A549 (cell line): ENCODE results near the gene MYH14. TPM values are rescaled to one million over a fixed set of nuclear protein-coding genes. Genes with fewer than 3 reads are reported as not detected.
"Not testable (repeated sequence)": the region's sequence is repeated elsewhere in the genome, so short reads cannot be mapped to it uniquely, and the experiment has no call there.

ENCODE experiments used
- ATAC-seq, 2 experiments: fragments of 200-7000 bp in 1 of 2; fragments of >200 bp in 1 of 2; cut with Nextera tagmentation in 1 of 2; cut with Tn5 transposase in 1 of 2; 3 replicates each; pipeline versions ENCODE4 v1.8.0 to v1.9.1; 2018 to 2020; ENCODE audit warnings: mild to moderate bottlenecking in 1 of 2, moderate library complexity in 1 of 2
- CTCF ChIA-PET: fragments of 300-600 bp; sonication (Branson Sonifier 250); formaldehyde crosslinking; extraction: SDS; loops from one replicate; lab custom pipeline; 2021; ENCODE audit warnings: antibody characterized with exemption, inconsistent platforms; lab: Yijun Ruan, JAX
- POLR2A ChIA-PET: fragments of 350-600 bp; formaldehyde crosslinking; extraction: SDS; loops from one replicate; lab custom pipeline; 2021; ENCODE audit warnings: antibody characterized with exemption, inconsistent platforms; lab: Yijun Ruan, JAX
- DNase-seq, 2 experiments: peaks; one replicate each; pipeline versions ENCODE4 v3.0.0 to v3.0.0-alpha.2; 2011 to 2016; ENCODE audit warnings: low read depth in 1 of 2, low spot score in 1 of 2
- FAIRE-seq: peaks from 2 replicates; lab custom pipeline; 2011; peaks lifted over from hg19 to GRCh38; lab: Jason Lieb, UNC
- H3K27ac ChIP-seq, 2 experiments: fragments of >200 bp; sonication (Bioruptor Twin); formaldehyde crosslinking; 3 replicates each; pipeline ENCODE4 v1.5.1; 2016 to 2017
- H3K4me1 ChIP-seq: fragments of >200 bp; sonication (Bioruptor Twin); formaldehyde crosslinking; 3 replicates; pipeline ENCODE4 v1.6.1; 2016
- H3K4me2 ChIP-seq: fragments of >200 bp; sonication (Bioruptor Twin); formaldehyde crosslinking; 3 replicates; pipeline ENCODE4 v1.6.1; 2016
- H3K4me3 ChIP-seq: fragments of >200 bp; sonication (Bioruptor Twin); formaldehyde crosslinking; 3 replicates; pipeline ENCODE4 v1.5.1; 2016
- H3K9me3 ChIP-seq: fragments of >200 bp; sonication (Bioruptor Twin); formaldehyde crosslinking; 3 replicates; pipeline ENCODE4 v1.6.1; 2016
- CTCF ChIP-seq: fragments of >200 bp; sonication (Bioruptor Twin); formaldehyde crosslinking; IDR thresholded peaks from 3 replicates; pipeline ENCODE4 v1.5.1; 2016
- EHMT2 ChIP-seq: fragments of 200-600 bp; sonication (generic); IDR thresholded peaks from 2 replicates; pipeline ENCODE4 v1.6.1; 2016; ENCODE audit warnings: antibody characterized with exemption, low read depth, mild to moderate bottlenecking, moderate library complexity
- ESRRA ChIP-seq: fragments of 150-350 bp; IDR thresholded peaks from 2 replicates; pipeline ENCODE4 v1.6.1; 2014; ENCODE audit warnings: mild to moderate bottlenecking, low read length, borderline replicate concordance
- FOSB ChIP-seq: fragments of 250-450 bp; sonication (Bioruptor Pico); IDR thresholded peaks from 2 replicates; pipeline ENCODE4 v1.5.0; 2020; ENCODE audit warnings: mild to moderate bottlenecking, moderate library complexity
- FOSL2 ChIP-seq, 2 experiments: fragments of 450-650 bp in 1 of 2; fragments of >200 bp in 1 of 2; sonication (Bioruptor Twin) in 1 of 2; formaldehyde crosslinking; IDR thresholded peaks; 2 replicates each; pipeline versions ENCODE4 v1.5.0 to v1.6.1; 2016 to 2020; ENCODE audit warnings: mild to moderate bottlenecking in 1 of 2, moderate library complexity in 1 of 2
- FOXS1 ChIP-seq: fragments of 250-450 bp; sonication (Bioruptor Pico); IDR thresholded peaks from 2 replicates; pipeline ENCODE4 v1.5.0; 2020; ENCODE audit warnings: mild to moderate bottlenecking, moderate library complexity
- HES2 ChIP-seq: fragments of >200 bp; sonication (Bioruptor Twin); formaldehyde crosslinking; IDR thresholded peaks from 2 replicates; pipeline ENCODE4 v1.6.1; 2016
- HEYL ChIP-seq: fragments of 250-450 bp; sonication (Bioruptor Pico); IDR thresholded peaks from 2 replicates; pipeline ENCODE4 v1.8.0; 2021; ENCODE audit warnings: mild to moderate bottlenecking, moderate library complexity
- HOXB13 ChIP-seq: fragments of 250-450 bp; sonication (Bioruptor Pico); IDR thresholded peaks from 2 replicates; pipeline ENCODE4 v1.5.0; 2020; ENCODE audit warnings: low read depth, mild to moderate bottlenecking, moderate library complexity
- HOXB5 ChIP-seq: fragments of 250-450 bp; sonication (Bioruptor Pico); IDR thresholded peaks from 2 replicates; pipeline ENCODE4 v1.5.0; 2020; ENCODE audit warnings: mild to moderate bottlenecking, moderate library complexity
- KDM1A ChIP-seq: fragments of 200-600 bp; sonication (generic); IDR thresholded peaks from 2 replicates; pipeline ENCODE4 v1.6.1; 2016; ENCODE audit warnings: low read depth, mild to moderate bottlenecking
- MAFK ChIP-seq: fragments of 450-650 bp; IDR thresholded peaks from 2 replicates; pipeline ENCODE4 v1.6.1; 2014; ENCODE audit not compliant: partially characterized antibody
- MAZ ChIP-seq: fragments of 150-350 bp; IDR thresholded peaks from 2 replicates; pipeline ENCODE4 v1.6.1; 2014; ENCODE audit warnings: antibody characterized with exemption, low read depth, low read length, borderline replicate concordance
- NFE2L2 ChIP-seq: fragments of 150-350 bp; conservative IDR thresholded peaks from 2 replicates; pipeline ENCODE4 v1.6.1; 2014; ENCODE audit warnings: low read length
- NR3C1 ChIP-seq: fragments of >200 bp; sonication (Bioruptor Twin); formaldehyde crosslinking; IDR thresholded peaks from 3 replicates; pipeline ENCODE4 v1.6.1; 2017
- PHF8 ChIP-seq: fragments of 200-600 bp; sonication (generic); IDR thresholded peaks from 2 replicates; pipeline ENCODE4 v1.6.1; 2016; ENCODE audit warnings: low read depth, mild to moderate bottlenecking, antibody characterized with exemption, moderate library complexity, borderline replicate concordance
- POLR2AphosphoS2 ChIP-seq: conservative IDR thresholded peaks from 2 replicates; pipeline ENCODE4 v1.6.1; 2012; ENCODE audit warnings: low read length, improper control_type of control experiment, inconsistent platforms
- RARB ChIP-seq: fragments of 250-450 bp; sonication (Bioruptor Pico); IDR thresholded peaks from 2 replicates; pipeline ENCODE4 v1.8.0; 2021; ENCODE audit warnings: mild to moderate bottlenecking, moderate library complexity
- RNF2 ChIP-seq: fragments of 200-600 bp; sonication (generic); IDR thresholded peaks from 2 replicates; pipeline ENCODE4 v1.6.1; 2016; ENCODE audit warnings: low read depth, mild to moderate bottlenecking, antibody characterized with exemption, moderate library complexity, borderline replicate concordance
- TFCP2L1 ChIP-seq: fragments of 250-450 bp; sonication (Bioruptor Pico); IDR thresholded peaks from 2 replicates; pipeline ENCODE4 v1.5.0; 2021; ENCODE audit warnings: mild to moderate bottlenecking
- TP53 ChIP-seq: fragments of 250-450 bp; sonication (Bioruptor Pico); IDR thresholded peaks from 2 replicates; pipeline ENCODE4 v1.5.0; 2021; ENCODE audit warnings: mild to moderate bottlenecking, moderate library complexity
- ZFP36 ChIP-seq: fragments of 450-650 bp; IDR thresholded peaks from 2 replicates; pipeline ENCODE4 v1.6.1; 2014; ENCODE audit warnings: borderline replicate concordance; ENCODE audit not compliant: partially characterized antibody
- ZNF302 ChIP-seq: fragments of 250-450 bp; sonication (Bioruptor Pico); IDR thresholded peaks from 2 replicates; pipeline ENCODE4 v1.9.0; 2021; ENCODE audit warnings: inconsistent platforms, mild to moderate bottlenecking, moderate library complexity
- WGBS: methylation state at CpG from one replicate; pipeline ENCODE4 v1.1.6; 2017; ENCODE audit errors: missing lambda C conversion rate; 5-methylcytosine and 5-hydroxymethylcytosine counted together
- polyA plus RNA-seq, 4 experiments: library from polyadenylated mRNA; depleted of rRNA in 3 of 4; stranded (reverse); fragments of >200 nt; fragmentation: RNase III in 1 of 4; extraction: RNeasy Plus Mini Kit Qiagen cat#74134 plus additional on column Dnase treatment in 1 of 4; gene quantifications; 2 replicates in 3 of 4; 3 replicates in 1 of 4; pipeline ENCODE4 v1.2.3, GENCODE V29; 2011 to 2017
- TF ChIP-seq, protein P1 (sequence below): IDR thresholded peaks from 2 replicates; pipeline ENCODE4 v1.6.1; 2012
- TF ChIP-seq, protein P2 (sequence below): IDR thresholded peaks from 2 replicates; pipeline ENCODE4 v1.6.1; 2012

The MYH14 gene
- polyA plus RNA-seq, 2 of the 4 experiments (the other 2 are of a cell fraction) = 4.0 to 7.0 TPM

- TF ChIP-seq MAFK (no peak), POLR2AphosphoS2 (no peak), ZFP36 (no peak), HES2 (no peak), FOSB (CRISPR knock-in tag) (no peak)
These were observed 137.7 kb downstream of the MYH14 start (continued) for GRCh38 chr19:50341091-50341564.

DNA sequence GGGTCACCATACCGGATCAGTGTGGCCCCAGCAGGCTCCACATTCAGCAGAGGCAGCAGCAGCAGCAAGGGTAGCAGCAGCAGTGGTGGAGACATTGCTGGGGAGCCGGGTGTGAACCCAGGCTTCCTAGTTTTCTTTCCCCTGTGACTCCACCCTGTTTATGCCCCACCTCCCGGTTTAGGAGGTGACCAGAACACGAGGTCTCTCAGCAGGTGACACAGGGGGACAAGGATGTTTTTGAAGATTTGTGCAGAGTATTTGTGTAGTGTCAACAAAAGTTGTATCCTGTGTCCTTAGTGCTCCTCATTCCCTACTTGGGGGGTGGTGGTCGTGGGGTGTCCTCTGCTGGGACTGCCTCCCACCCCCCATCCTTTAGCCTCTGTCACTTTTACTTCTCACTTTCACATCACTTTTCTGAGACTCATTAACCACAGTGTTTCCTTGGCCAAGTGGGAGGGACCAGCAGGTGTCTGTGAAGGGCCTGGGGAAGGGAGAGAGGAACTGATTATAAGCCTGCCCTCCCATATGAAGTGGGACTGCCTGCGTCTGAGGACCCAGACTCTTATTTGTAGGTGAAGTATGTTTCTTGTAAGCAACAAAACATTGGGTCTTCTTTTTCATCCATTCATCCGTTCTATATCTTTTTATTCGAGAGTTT, 141.4 kb downstream of the MYH14 start:
- ATAC-seq (no peak), FAIRE-seq (no peak), DNase-seq (no peak)
- 35% methylated on average over 8 of the region's 8 CpGs for WGBS
- CTCF ChIA-PET = interaction anchor here (0.8 to 2.3 kb wide), 5 partner anchors 8 to 380 kb away, joined by 3 to 8 read pairs (median 6); no protein-coding TSS in a partner anchor
- peaks cover 14% of the 10 kb centered on the region; the same call in 2 of the 3 replicates for H3K9me3 ChIP-seq
- no peak overlapping the region for H3K4me3 ChIP-seq
- no peak for TF ChIP-seq NFE2L2
- no peak for TF ChIP-seq KDM1A
- no peak for TF ChIP-seq TP53 (CRISPR knock-in tag)
- no peak for TF ChIP-seq CTCF
- TF ChIP-seq HOXB13 = no peak
- no peak for TF ChIP-seq FOSL2 (IDR thresholded peaks at IDR 0.05)
- no peak for TF ChIP-seq FOSL2 (CRISPR knock-in tag; IDR thresholded peaks at IDR 0.05)
- TF ChIP-seq PHF8 = no peak
- TF ChIP-seq NR3C1 = no peak
- POLR2A ChIA-PET = interaction anchor here (1.3 kb wide), 1 partner anchor 11 kb away, joined by 5 read pairs; no protein-coding TSS in a partner anchor
- H3K4me1 ChIP-seq = no peaks in the 10 kb centered on the region
- no peak overlapping the region for H3K27ac ChIP-seq
- no peak overlapping the region for H3K4me2 ChIP-seq

DNA sequence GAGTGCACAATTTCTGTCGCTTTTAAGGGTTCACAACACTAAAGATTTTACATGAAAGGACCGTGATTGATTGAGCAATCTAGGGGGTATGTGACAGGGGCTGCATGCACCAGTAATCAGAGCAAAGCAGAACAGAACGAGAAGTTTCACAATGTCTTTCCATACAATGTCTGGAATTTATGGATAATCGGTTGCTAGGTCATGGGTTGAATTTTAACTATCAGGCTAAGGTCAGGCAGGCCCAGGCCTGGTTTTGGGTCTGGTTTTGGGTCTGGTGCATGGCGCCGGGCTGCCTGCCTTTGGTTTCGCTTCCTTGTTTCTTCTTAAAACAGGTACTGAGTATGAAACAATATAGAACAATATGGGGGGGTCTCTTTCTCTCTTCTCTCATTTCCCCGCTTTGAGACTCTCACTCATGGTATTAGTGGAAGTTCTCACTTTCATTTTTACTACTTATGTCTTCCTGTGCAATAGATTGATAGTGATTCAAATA, 143.7 kb downstream of the MYH14 start:
- H3K4me3 ChIP-seq, ATAC-seq, DNase-seq, H3K4me2 ChIP-seq, FAIRE-seq, H3K4me1 ChIP-seq, H3K27ac ChIP-seq, H3K9me3 ChIP-seq: not testable (repeated sequence)
- WGBS = 68% methylated on average over 8 of the region's 8 CpGs
- POLR2A ChIA-PET = interaction anchor here (0.6 kb wide), 1 partner anchor 457 kb away, joined by 3 read pairs; no protein-coding TSS in a partner anchor
- CTCF ChIA-PET = interaction anchor here (1.0 to 3.6 kb wide), 5 partner anchors 10 to 199 kb away, joined by 3 to 26 read pairs (median 3); no protein-coding TSS in a partner anchor

DNA sequence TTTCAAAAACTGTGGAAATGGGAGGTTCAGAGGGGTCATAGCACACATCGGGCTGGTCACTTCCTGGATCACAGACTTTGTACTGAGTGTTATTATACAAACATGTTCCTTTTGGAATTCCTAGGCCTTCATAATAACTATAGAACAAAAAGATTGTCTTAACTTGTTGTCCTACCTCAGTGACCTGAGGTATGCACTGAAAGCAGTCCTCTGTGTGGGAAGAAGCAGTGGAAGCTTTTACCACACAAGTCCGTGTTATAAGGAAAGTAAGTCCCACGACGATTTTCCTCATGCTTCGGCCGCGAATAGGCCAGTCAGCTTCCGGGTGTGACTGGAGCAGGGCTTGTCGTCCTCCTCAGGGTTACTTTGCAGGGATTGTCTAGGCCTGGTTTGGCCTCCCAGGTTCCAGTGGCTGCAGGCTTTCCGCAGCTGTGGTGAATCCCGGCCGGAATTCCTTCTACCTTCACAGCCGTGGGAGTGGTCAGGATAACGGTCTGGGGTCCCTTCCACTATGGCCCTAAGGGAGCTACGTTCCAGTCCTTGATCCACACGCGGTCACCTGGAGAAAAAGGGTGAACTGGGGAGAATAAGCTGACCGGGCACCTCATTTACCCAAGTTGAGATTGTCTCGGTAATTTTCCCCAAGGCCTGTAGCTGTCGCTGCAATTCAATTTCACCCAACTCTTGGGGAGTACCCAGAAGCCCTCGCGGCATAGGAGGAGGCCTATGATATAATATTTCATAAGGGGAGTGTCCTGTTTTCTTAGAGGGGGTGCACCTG, 146.0 kb downstream of the MYH14 start:
- Histone ChIP-seq H3K4me2 (no peak overlapping the region), H3K4me1 (no peaks in the 10 kb centered on the region), H3K9me3 (0 out of 3 replicates have a peak, but pooled peaks cover 2% of the 10 kb centered on the region), H3K4me3 (no peak overlapping the region), H3K27ac (no peak overlapping the region)
- DNase-seq (no peak), ATAC-seq (no peak), FAIRE-seq (no peak)
- CTCF ChIA-PET = interaction anchor here (0.5 to 5.0 kb wide), 8 partner anchors 8 to 230 kb away, joined by 3 to 35 read pairs (median 4); no protein-coding TSS in a partner anchor
- 78% methylated on average over 22 of the region's 22 CpGs for WGBS
- POLR2A ChIA-PET = no interaction called here
- TF ChIP-seq EHMT2 (no peak), MAZ (no peak), ZNF302 (CRISPR knock-in tag) (no peak), HOXB13 (no peak), FOSB (CRISPR knock-in tag) (no peak), RARB (CRISPR knock-in tag) (no peak), HEYL (CRISPR knock-in tag) (no peak), ESRRA (no peak), RNF2 (no peak), FOXS1 (no peak), NFE2L2 (no peak), HOXB5 (CRISPR knock-in tag) (no peak), TFCP2L1 (no peak)
- TF ChIP-seq, protein P1, sequence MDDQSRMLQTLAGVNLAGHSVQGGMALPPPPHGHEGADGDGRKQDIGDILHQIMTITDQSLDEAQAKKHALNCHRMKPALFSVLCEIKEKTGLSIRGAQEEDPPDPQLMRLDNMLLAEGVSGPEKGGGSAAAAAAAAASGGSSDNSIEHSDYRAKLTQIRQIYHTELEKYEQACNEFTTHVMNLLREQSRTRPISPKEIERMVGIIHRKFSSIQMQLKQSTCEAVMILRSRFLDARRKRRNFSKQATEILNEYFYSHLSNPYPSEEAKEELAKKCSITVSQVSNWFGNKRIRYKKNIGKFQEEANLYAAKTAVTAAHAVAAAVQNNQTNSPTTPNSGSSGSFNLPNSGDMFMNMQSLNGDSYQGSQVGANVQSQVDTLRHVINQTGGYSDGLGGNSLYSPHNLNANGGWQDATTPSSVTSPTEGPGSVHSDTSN = no peak
- TF ChIP-seq, protein P2, sequence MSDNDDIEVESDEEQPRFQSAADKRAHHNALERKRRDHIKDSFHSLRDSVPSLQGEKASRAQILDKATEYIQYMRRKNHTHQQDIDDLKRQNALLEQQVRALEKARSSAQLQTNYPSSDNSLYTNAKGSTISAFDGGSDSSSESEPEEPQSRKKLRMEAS = no peak
